Activated T-helper 17 cell treated with anti-CD3 and anti-CD28 coated beads, Interleukin-2, amount 50 U/mL, for 72 hours (primary cell): ENCODE results near the gene FDPS. TPM values are rescaled to one million over a fixed set of nuclear protein-coding genes. Genes with fewer than 3 reads are reported as not detected.

Source experiments
- ATAC-seq: fragments of 150-1000 bp; cut with Tn5 transposase; replicated peaks from 2 replicates; pipeline ENCODE4 v1.10.0; 2021; ENCODE audit warnings: mild to moderate bottlenecking, moderate library complexity
- H3K27ac Mint-ChIP-seq: one replicate; pipeline ENCODE4 v1.8.0; 2022; ENCODE audit warnings: mixed read lengths
- H3K27me3 Mint-ChIP-seq: one replicate; pipeline ENCODE4 v1.8.0; 2022; ENCODE audit warnings: mixed read lengths
- H3K36me3 Mint-ChIP-seq: one replicate; pipeline ENCODE4 v1.8.0; 2022; ENCODE audit warnings: low read depth, mild to moderate bottlenecking, mixed read lengths
- H3K4me1 Mint-ChIP-seq: one replicate; pipeline ENCODE4 v1.8.0; 2022; ENCODE audit warnings: mixed read lengths
- H3K4me3 Mint-ChIP-seq: one replicate; pipeline ENCODE4 v1.8.0; 2022; ENCODE audit warnings: mild to moderate bottlenecking, mixed read lengths
- H3K9me3 Mint-ChIP-seq: one replicate; pipeline ENCODE4 v1.8.0; 2022; ENCODE audit warnings: mixed read lengths
- total RNA-seq, 2 donors: library from RNA; stranded (reverse); gene quantifications; one replicate each; pipeline ENCODE4 v1.2.3, GENCODE V29; 2022

Gene FDPS
- 100 to 1,000 TPM; 319 to 371 TPM for total RNA-seq

DNA sequence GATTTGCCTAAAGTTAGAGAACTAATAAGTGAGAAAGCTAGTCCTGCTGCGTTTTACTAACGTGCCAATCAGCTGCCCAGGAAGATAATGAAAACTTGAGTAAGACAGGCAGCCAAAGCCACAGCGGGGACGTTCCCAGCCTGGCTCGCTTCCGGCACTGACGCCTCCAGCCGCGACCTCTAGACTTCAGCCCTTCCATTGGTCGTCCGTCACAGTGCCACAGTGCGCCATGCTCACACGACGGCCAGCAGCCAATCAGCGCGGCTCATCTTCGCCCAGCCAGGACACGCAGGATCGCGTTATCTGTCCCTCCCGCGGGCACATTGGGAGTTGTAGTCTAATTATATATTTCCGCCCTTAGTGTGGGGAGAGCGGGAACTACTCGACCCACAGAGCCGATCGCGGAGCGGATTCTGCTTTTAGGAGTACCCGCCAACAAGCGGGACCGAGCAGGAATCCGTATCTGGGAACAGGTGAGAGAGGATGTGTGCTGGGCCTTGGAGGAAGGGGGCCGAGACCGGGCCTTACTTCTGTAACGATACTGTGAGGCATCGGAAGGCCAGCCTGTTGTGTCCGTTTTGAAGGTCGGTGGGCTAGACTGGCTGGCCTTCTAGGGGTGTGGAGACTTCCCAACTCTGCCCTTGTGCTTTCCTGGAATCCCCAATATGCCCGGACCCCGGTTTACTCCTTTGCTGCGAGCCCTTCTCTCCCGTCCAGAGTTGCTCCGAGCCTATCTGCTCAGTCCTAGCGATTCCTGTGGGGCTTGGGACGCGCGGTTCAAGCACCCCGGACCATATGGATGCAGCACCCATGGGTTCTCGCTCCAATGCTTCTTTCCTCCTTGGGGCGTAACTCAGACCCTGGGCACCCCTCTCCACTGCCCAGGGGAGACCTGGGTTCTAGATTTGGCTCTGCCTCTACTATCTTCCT is at the start of gene FDPS:
FDPS (plus strand) TSS at position 374 of the 930 bp plus-strand sequence. CDS start 924 bp downstream, outside the sequence.
- ATAC-seq = peak; percentile 98
- Mint-ChIP-seq H3K4me3 (peak within 1 kb of the TSS; percentile 97), H3K27me3 (no peaks in the 10 kb centered on the region), H3K27ac (peak within 1 kb of the TSS; percentile 98), H3K9me3 (no peaks in the 10 kb centered on the region), H3K4me1 (peaks cover 16% of the 10 kb centered on the region), H3K36me3 (peaks cover 57% of the 10 kb centered on the region)

DNA sequence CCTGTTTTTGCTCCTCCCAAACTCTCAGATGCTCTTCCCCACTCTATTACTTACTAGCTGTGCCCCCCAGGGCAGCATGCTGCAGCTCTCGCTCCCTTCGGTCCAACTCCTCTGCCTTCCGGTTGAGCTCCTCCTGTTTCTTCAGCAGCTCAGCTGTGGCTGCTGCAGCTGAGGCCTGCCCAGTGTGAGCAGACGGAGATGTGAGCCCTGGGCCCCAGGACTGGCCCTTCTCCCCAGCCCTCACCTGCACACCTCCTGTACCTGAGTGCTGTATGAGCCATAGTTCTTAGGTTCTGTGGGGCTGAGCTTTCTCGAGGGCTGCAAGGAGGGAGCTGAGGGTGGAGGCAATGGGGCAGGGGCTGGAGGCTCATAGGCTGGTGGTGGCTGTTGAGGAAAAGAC is 48.4 kb upstream of the FDPS start:
- ATAC-seq = no peak
- peak overlapping the region; percentile 95 for H3K27ac Mint-ChIP-seq
- H3K4me3 Mint-ChIP-seq = peak overlapping the region; percentile 96
- H3K27me3 Mint-ChIP-seq = no peaks in the 10 kb centered on the region
- H3K4me1 Mint-ChIP-seq = peaks cover 21% of the 10 kb centered on the region
- no peaks in the 10 kb centered on the region for H3K9me3 Mint-ChIP-seq
- peaks cover 99% of the 10 kb centered on the region for H3K36me3 Mint-ChIP-seq

DNA sequence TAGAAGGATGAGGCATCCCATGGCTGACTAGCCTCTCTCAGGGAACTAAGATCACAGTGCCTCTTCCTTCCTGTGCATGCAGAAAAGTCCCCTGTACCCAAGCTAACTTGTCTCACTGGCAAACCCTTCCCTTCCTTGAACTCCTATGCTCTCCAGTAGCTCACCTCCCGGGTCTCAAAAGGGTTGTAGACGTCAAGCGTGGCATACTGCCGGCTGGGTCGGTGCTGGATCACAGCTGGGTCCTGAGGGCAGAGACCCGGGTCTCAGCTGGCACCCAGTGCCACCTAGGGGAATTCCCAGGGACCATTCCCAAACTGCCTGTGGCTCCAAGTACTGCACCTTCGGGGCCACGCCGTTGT is 47.2 kb upstream of the FDPS start:
- H3K4me3 Mint-ChIP-seq = peak overlapping the region; percentile 96
- peak; percentile 20 for ATAC-seq
- peaks cover 99% of the 10 kb centered on the region for H3K36me3 Mint-ChIP-seq
- no peaks in the 10 kb centered on the region for H3K27me3 Mint-ChIP-seq
- H3K4me1 Mint-ChIP-seq = peaks cover 24% of the 10 kb centered on the region
- peak overlapping the region; percentile 95 for H3K27ac Mint-ChIP-seq
- no peaks in the 10 kb centered on the region for H3K9me3 Mint-ChIP-seq

DNA sequence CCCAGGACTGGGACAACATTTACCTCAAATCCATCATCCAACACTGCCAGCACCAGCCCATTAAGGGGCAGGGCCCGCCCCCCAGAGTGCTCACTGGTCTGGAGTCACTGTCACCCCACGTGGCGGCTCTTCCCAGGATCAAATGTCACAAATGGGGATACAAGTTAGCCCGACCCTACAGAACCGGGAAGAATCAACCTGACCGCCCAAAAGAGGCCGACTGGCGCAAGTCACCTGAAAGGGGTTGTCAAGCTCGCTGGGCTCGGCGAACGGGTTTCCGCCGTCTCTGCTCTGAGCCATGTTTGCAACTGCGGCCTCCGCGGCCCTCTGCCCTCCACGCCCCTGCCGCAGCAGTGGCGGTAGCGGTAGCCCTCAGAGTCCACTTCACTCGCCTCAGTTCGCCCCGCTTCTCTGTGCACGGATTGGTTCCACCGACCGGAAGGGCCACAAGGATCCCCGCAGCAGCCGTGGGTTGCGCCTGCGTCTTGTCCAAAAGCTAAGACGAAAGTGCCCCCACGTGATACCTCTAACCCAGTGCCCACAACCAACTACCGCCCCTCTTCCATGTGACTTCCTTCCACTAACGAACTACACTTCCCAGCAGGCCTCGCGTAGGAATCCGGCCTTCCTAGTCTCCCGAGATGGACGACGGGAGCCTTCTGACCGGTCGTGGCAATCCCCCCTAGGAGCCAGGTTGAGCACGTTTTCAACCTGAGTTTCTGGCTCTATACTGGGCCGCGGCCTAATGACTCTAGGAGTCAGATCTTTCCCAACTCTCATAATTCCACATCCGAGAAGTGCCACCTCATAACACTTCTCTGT is 46.6 kb upstream of the FDPS start, which contains the start of gene SCAMP3:
SCAMP3 (minus strand) TSS at position 509 of the 822 bp plus-strand sequence; CDS start at position 300, 209 bp downstream.
- ATAC-seq = peak; percentile 97
- peaks cover 19% of the 10 kb centered on the region for H3K4me1 Mint-ChIP-seq
- peaks cover 99% of the 10 kb centered on the region for H3K36me3 Mint-ChIP-seq
- H3K27me3 Mint-ChIP-seq = no peaks in the 10 kb centered on the region
- peak within 1 kb of the TSS; percentile 95 for H3K27ac Mint-ChIP-seq
- H3K4me3 Mint-ChIP-seq = peak within 1 kb of the TSS; percentile 96
- H3K9me3 Mint-ChIP-seq = no peaks in the 10 kb centered on the region

DNA sequence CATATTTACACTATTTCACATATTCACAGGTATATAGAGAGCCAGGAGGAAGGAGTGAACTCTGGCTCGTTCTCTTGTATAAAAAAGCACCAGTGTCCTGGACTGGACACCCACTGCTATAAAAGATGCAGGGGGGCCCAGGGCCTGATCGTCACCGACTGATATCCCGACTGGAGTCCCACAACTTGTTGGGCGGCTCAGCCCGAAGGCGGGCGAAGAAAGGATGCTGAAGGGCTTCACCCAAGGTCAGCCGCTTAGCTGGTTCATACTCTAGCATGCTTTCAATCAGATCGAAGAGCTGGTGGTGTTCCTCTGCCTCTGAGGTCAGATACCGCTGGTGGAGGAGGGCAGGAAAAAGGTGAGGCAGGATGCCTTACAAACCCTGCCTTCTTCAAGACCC is 45.6 kb upstream of the FDPS start:
- peak overlapping the region; percentile 96 for H3K4me3 Mint-ChIP-seq
- peak overlapping the region; percentile 95 for H3K27ac Mint-ChIP-seq
- peaks cover 99% of the 10 kb centered on the region for H3K36me3 Mint-ChIP-seq
- no peaks in the 10 kb centered on the region for H3K27me3 Mint-ChIP-seq
- peaks cover 18% of the 10 kb centered on the region for H3K4me1 Mint-ChIP-seq
- ATAC-seq = no peak
- no peaks in the 10 kb centered on the region for H3K9me3 Mint-ChIP-seq

DNA sequence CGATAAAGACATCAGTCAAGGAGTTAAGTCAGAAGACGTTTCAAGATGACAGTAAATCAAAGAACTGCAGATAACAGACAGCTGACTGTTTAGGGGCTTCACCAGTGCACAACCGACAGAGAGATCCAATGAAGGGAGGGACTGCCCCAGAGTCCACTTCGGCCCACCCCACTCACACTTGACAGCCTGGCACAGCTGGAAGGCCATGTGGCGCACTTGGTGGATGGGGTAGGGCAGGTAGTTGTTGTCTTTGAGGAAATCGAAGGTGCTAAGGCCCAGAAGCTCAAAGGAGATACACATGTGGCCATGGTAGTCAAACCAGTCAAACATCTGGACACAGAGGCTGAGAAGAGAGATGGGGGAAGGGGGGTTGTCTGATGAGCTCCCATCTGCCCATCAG is 42.1 kb upstream of the FDPS start:
- ATAC-seq = no peak
- H3K9me3 Mint-ChIP-seq = no peaks in the 10 kb centered on the region
- no peak overlapping the region for H3K4me3 Mint-ChIP-seq
- H3K36me3 Mint-ChIP-seq = peaks cover 100% of the 10 kb centered on the region
- peaks cover 7% of the 10 kb centered on the region for H3K4me1 Mint-ChIP-seq
- H3K27ac Mint-ChIP-seq = peak overlapping the region; percentile 13
- no peaks in the 10 kb centered on the region for H3K27me3 Mint-ChIP-seq

DNA sequence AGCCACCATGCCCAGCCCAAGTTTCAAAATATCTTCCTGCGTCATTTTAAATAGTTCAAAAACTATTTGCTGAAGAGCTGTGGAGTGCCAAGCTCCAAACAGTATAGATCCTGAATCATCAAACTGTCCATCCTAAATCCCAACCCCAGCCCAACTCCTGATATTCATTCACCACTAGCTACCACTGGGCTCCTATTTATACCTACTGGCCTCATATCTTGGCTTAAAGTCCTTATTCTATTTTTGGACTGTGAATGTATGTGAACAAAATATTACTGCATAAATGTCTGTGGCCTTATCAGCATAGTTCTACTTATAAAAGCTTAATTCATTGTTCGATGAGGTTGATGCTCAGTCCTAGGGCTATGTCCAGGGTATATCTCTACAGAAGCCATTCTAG is 41.3 kb upstream of the FDPS start:
- Mint-ChIP-seq H3K27me3 (no peaks in the 10 kb centered on the region), H3K27ac (peak overlapping the region; percentile 12), H3K4me1 (peaks cover 11% of the 10 kb centered on the region), H3K9me3 (no peaks in the 10 kb centered on the region), H3K36me3 (peaks cover 100% of the 10 kb centered on the region), H3K4me3 (no peak overlapping the region)
- ATAC-seq = no peak

DNA sequence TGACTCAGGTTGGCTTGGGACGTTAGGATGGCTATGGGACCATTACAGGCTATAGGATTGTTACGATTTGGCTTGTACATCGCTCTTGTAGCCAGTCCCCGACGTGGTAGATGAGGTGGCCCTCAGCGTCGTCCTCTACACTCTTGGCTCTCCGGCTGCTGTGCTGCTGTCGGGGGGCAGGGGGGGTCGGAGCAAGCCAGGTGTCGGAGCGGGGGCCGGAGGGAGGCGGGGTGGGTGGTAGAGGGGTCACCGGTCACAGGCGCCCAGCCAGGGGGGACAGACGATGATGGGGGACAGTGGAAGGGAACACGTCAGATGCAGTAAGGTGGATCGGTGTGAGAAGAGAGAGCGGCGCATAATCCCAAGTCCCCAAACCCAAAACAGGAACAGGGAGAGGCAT is 40.0 kb upstream of the FDPS start:
- ATAC-seq = no peak
- no peaks in the 10 kb centered on the region for H3K9me3 Mint-ChIP-seq
- no peaks in the 10 kb centered on the region for H3K27me3 Mint-ChIP-seq
- no peak overlapping the region for H3K4me3 Mint-ChIP-seq
- H3K36me3 Mint-ChIP-seq = peaks cover 100% of the 10 kb centered on the region
- no peak overlapping the region for H3K27ac Mint-ChIP-seq
- peaks cover 14% of the 10 kb centered on the region for H3K4me1 Mint-ChIP-seq

DNA sequence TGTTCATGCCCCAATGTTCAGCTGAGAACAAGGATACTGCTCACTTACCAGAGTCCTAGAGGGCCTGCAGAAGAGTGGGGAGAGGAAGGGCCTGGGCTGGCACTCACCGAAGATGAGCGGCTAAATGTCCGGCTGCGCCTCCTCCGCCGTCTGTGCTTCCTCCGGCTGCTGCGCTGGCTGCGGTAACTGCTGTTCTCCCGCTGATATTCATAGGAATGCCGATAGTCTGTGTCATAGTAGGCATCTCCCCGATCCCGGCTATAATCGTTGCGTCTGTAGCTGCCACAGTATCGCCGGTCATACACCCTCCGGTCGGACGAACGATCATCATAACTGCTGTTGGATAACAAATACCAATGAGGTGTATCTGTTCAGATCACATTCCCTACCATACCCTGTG is 39.3 kb upstream of the FDPS start:
- H3K4me3 Mint-ChIP-seq = no peak overlapping the region
- H3K27ac Mint-ChIP-seq = no peak overlapping the region
- no peaks in the 10 kb centered on the region for H3K27me3 Mint-ChIP-seq
- no peak for ATAC-seq
- no peaks in the 10 kb centered on the region for H3K9me3 Mint-ChIP-seq
- peaks cover 93% of the 10 kb centered on the region for H3K36me3 Mint-ChIP-seq
- peaks cover 14% of the 10 kb centered on the region for H3K4me1 Mint-ChIP-seq

DNA sequence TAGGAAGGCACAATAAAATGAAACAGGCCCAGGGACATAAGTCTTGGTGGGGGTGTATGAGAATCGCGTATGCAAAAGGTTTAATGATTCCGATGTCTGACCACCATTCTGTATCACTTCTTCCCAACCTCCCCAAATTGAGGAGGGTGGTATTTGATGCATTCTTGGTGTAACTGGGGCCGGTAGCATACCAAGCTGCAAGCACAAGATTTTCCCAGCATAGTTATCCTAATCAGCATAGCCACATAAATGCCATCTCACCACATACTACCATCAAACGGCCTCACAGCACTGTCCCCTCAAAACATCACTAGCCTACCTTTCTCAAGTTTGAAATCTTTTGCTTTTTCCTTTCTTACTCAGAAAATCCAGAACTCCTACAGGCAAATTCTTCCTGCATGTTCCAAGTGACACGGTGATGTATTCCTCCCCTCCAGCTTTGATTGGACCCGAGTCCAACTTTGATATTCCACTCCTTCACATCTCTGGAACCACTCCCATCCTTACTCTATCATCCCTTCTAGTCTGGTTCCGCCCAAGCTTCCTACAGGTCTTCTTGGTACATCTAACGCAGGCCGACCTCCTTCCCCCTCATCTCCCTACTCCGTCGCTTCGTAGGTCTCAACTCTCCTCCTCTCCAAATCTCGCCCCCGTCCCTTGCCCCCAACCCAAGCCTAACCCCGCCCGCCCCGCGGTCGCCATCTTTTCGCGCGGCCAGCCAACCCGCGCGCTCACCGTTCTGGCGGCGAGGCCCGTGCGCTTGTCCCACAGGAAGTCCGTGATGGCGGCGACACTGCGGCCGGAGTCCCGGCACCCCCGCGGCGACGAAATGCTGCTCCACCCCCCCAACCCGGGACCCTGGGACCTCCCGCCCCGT is 36.0 kb upstream of the FDPS start:
- Mint-ChIP-seq H3K36me3 (peaks cover 60% of the 10 kb centered on the region), H3K9me3 (no peaks in the 10 kb centered on the region), H3K4me3 (peak overlapping the region; percentile 91), H3K27ac (peak overlapping the region; percentile 88), H3K4me1 (peaks cover 20% of the 10 kb centered on the region), H3K27me3 (no peaks in the 10 kb centered on the region)
- peak; percentile 54 for ATAC-seq

DNA sequence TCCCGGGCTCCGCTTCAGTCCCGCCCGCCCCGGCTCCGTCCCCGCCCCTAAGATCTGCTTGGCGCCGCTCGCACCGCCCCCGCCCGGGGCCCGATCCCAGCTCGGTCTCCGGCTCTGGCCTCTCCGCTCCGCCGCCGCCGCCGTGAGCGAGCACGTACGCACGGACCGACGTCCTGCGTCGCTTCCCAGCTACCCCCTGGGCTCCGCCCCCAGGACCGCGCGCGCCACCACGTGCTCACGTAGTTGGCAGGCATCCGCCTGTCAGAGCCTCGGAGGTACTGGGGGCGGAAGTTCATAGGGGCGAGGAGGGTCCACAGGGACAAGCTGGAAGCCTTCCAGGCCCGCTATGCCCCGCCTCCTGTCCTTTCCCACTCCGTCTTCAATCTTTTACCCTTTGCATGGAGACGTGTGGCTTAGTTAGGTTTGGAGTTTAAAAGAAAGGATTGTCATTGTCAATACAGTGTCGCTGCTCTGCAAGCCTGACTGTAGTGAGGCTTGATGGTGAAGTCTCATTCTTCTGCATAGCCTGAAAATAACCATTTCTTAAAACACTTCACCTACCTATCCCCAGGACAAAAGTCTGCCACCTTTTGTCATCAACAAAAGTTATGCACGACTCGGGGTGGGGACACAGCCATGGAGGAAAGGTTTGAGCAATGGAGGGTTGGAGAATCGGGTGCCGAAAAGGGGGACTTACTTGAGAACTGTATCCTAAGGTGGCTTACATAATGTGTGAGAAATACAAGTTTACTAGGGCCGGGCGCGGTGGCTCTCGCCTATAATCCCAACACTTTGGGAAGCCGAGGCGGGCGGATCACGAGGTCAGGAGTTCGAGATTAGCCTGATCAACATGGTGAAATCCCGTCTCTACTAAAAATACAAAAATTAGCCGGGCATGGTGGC is 35.1 kb upstream of the FDPS start, which contains the start of gene CLK2:
CLK2 (minus strand) TSS at position 162 of the 903 bp plus-strand sequence. CDS start 2,527 bp downstream, outside the sequence.
- no peaks in the 10 kb centered on the region for H3K9me3 Mint-ChIP-seq
- ATAC-seq = peak; percentile 91
- H3K27me3 Mint-ChIP-seq = no peaks in the 10 kb centered on the region
- H3K27ac Mint-ChIP-seq = peak within 1 kb of the TSS; percentile 88
- peaks cover 22% of the 10 kb centered on the region for H3K4me1 Mint-ChIP-seq
- H3K4me3 Mint-ChIP-seq = peak within 1 kb of the TSS; percentile 91
- peaks cover 51% of the 10 kb centered on the region for H3K36me3 Mint-ChIP-seq

DNA sequence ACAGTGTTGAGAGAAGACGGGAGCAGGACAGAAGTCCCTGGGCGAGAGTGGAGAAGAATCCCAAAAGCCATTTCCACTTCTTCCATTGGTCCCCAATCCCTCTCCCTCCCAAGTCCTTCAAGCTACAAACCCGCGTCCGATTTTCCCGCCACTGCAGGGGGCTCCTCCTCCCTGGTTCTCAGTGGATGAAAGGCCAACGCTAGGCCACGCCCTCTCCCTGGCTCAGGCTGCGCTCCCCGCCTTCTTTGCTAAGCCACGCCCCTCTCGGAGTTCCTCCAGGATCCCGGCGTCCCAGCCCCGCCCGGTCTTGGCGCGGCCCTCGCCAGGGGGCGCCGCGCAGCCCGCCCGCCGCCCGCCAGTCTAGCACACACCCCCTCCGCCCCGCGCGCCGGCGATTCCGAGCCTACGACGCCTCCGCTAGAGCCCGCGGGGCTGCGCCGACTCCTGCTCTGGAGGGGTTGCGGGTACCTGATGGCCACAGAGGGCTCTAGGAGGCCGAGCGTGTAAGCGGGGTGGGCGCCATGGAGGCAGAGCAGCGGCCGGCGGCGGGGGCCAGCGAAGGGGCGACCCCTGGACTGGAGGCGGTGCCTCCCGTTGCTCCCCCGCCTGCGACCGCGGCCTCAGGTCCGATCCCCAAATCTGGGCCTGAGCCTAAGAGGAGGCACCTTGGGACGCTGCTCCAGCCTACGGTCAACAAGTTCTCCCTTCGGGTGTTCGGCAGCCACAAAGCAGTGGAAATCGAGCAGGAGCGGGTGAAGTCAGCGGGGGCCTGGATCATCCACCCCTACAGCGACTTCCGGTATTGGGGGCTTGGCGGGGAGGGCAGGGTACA is 31.4 kb upstream of the FDPS start, which contains the start of gene HCN3:
HCN3 (plus strand) TSS at position 394 of the 832 bp plus-strand sequence; CDS start at position 522, 128 bp downstream.
- H3K27me3 Mint-ChIP-seq = no peaks in the 10 kb centered on the region
- H3K27ac Mint-ChIP-seq = no peak within 1 kb of the TSS
- peaks cover 14% of the 10 kb centered on the region for H3K36me3 Mint-ChIP-seq
- no peaks in the 10 kb centered on the region for H3K9me3 Mint-ChIP-seq
- ATAC-seq = peak; percentile 76
- H3K4me3 Mint-ChIP-seq = peak within 1 kb of the TSS; percentile 75
- peaks cover 25% of the 10 kb centered on the region for H3K4me1 Mint-ChIP-seq
